ENCODE results near the gene PCDHB1.

Gene PCDHB1

DNA sequence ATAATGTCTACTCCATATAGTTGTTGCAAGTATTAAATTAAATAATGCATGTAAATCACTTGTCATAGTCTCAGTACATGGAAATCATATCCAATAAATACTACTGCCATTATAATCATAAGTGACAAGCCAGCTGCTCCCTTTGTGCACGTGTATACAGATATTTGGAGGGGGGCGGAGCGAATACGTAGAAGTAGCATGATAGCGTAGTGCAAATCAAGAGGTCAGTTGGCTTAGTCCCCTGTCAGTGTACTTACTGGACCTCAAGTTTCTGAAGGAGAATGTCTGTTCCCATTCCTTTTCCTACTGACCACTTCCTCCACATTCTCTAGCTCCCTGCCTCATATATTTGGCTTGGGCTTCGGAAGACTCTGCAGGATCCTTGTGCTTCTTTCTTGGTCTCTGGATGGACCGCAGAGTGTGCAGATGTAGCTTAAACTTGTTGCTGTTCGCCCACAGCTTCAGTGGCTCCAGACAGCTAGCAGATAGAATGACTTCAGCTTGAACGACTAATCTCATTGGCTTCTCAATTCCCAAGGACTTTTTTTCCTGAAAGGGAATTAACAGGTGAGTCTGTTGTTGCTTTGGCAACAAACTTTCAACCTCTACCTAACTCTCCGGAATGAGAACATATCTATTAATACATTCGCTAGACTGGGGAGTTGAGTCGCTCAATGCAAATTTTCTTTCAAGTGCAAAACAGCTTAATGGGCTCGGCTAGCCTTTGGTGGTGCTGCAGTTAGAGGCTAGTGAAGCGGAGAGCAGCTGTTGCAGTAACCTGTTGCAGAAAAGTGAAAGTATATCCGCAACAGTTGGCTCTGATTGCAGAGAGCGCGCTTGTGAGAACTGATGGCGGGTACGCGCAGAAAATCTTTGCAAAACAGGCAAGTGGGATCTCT, at the start of gene PCDHB1:
TSS of gene PCDHB1 (plus strand) at position 753 of the 899 bp plus-strand sequence. CDS start at position 850, 97 bp downstream.
- DNase-seq = no peak

DNA sequence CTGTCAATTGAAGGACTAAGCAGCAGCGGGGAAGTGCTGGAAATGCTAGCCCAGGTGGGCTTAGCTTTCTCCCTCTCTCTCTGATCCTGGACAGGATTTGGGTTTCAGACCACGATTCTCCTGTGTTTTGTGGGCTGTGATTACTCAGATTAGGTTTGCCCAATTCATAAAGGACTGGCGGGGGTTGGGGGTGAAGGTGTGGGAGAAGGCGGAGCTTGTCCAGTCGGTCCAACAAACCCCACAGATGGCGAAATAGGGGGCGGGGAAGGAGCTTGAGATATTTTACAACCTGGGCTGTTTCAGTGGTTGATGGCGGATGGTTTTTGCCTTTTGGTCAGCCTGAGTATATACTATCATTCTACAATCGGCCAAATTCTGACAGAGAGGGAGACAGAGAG, 49.7 kb upstream of the PCDHB1 start:
- DNase-seq = no peak

GRCh38 chr5:141001844-141002604, 49.1 kb upstream of the PCDHB1 start:
- no peak for DNase-seq

DNA sequence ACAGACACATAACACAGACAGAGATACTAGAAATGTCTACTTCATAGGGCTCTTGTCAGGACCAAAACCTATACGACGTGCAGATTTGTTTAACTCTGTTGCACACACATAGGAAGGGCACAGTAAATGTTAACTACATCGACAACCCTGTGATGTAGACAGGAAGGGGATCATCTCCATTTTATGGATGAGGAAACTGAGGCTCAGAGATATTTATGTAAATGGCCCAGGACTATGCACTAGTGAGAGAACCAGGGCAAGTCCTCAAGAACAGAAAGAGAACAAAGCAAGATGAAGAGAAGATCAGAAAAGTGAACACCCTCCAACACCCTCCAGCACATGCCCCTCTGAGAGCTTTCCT, 48.6 kb upstream of the PCDHB1 start:
- DNase-seq = no peak

DNA sequence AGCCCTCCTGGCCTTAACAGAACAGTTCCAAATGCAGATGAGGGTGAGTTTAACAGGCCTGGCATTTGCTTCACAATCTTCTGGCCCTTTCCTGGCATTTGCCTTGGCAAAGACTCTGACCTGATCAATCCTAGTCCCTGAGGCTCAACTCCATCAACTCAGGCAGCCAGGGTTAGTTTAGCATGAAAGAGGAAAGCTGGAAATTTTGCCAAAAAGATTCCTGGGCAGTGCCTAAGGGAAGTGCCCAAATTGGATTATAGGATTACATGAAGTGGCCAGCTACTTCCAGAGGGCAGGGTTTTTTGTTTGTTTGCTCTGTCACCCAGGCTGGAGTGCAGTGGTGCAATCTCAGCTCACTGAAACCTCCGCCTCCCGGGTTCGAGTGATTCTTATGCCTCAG, 48.1 kb upstream of the PCDHB1 start:
- DNase-seq = no peak

DNA sequence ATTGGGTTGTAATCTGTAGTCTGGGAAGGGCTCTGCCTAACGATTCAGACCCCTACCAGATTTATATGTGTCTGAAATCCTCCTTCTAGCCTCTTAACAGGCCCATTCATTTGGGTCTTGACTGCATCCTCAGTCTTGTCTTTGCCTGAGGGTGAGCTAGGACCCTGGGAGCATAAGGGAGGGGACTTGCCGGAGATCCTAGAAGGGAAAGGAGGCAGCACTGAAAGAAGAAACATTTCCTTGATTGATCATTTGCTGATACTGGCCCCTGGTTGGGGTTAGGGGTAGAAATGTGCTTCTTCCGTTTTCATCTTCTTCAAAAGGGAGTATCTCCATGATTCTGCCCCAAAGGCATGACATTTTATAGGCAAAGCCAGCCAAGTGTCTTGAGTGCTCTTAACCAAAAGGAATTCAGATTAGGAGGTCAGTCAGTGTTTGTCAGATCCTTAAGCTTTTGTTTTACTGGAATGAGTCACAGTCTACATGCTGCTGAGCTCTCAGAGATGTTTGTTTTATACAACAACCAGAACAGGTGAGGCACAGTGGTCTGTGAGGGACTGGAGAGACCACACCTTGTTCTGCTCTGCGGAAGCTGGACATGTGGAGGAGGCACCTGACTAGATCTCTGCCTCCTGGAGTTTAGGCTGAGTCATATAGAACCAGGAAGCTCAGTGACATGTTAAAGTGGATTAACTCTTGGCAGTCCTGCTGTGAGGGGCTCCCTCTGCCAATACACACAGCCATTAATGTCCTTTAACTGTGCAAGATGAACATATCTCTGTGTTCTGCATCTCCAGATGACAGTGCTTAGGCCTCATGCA, 47.2 kb upstream of the PCDHB1 start:
- DNase-seq = no peak

GRCh38 chr5:141007791-141008190, 43.4 kb upstream of the PCDHB1 start:
- no peak for DNase-seq

DNA sequence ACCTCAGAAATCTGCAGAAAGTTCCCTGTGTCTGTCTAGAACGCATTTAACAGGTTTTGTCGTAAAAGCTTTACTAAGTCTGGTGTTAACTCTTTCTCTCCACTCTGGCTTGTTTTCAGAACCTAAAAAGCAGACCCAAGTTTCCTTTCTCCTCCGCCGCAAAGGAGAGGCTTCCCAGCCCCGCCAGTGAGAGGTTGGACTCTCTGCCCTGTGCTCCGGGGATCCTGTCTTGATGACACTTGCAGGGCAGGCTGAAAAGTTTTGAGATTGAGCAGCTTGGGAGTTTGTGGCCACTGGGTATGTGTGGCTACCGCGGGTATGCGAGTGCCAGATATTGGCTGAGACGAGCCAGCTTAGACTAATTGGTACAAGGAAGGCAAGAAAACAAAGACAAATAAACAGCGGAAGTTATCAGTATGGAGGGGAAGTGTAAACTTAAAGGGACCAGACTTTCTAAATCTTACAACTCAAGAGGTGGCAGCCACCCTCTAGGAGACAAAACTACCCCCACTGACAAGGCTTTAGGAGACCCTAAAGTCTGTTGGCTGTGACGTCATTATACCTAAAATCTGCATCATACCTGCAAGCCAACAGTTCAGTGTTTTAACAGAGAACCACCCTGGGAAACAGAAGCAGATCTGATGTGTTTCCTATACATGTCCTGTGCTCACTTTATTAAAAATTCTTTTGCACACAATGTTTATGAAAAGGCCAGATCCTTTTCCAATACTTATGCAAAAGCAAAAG, 41.0 kb upstream of the PCDHB1 start:
- DNase-seq = no peak

DNA sequence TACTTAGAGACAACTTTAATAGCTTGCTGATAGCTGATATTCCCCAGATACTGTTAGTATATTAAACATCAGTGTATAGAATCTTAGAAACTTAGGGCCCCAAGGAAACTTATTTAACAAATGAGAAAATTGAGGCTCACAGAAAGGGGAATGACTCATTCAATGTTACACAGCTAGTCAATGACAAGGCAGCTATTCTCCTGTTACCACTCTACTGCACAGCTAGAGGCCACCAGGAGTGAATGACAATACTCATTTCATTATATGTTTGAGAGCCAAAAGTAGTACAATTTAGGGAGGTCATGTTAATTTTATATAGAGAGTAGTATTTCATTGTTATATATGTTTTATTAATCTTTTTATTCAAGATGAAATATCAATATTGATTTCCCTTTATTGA, 33.2 kb upstream of the PCDHB1 start:
- no peak for DNase-seq

DNA sequence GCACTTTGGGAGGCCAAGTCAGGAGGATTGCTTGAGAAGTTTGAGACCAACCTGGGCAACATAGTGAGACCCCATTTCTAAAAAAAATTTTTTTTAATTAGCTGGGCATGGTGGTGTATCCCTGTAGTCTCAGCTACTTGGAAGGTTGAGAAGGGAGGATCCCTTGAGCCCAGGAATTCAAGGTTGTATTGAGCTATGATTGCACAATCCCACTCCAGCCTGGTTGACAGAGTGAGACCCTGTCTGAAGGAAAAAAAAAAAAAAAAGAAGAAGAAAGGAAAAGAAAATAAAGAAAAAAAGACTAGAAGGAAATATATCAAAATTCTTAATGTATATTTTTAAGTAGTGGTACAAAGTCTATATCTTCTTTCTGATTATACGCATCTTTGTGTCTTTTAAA, 28.8 kb upstream of the PCDHB1 start:
- no peak for DNase-seq

DNA sequence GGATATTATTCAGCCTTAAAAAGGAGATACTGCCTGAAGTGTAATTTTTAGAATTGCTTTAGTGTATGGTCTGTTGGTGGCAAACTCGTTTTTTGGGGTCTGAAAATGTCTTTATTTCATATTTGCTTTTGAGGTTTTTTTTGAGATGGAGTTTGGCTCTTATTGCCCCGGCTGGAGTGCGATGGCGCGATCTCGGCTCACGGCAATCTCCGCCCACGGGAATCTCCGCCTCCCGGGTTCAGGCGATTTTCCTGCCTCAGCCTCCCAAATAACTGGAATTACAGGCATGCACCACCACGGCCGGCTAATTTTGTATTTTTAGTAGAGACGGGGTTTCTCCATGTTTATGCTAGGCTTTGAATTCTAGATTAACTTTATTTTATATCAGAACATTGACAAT, 20.2 kb upstream of the PCDHB1 start:
- no peak for DNase-seq

- DNase-seq = no peak
Observed at GRCh38 chr5:141032626-141033025, 18.5 kb upstream of the PCDHB1 start.

DNA sequence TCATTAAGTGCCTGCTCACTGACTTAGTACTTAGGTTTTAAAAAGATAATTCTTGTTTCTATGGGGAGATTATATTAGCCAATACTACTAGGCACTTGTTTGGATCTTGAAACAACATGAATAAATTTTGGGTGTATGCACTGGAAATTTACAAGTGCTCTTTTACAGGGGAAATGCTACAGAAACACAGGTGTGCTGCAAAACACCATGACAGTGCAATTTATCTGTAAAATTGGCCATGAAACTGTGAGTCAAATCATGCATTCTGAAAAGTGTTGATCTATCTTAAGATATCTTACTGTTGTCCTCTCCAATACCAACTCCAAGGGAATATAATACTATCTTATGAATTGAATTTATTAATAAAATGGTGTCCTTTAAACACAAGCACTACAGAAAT, 12.1 kb upstream of the PCDHB1 start:
- no peak for DNase-seq

DNA sequence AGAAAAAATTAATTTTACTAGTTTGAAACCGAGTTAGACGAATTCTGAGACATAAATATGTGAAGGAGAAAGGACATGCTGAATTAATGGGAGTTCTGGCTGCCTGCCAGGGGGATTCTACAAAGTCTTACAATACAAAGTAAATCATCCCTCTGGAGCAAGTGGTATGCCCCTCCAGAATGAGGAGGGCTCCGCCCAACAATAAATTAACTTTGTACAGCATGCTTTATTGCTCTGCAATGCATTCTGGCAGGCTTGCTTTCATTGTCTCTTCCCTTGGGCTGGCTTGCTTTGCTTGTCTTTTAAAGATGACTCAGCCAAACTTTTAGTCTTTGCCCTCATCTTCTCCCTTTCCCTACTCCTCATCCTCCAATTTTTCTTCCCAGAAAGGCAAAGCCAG, 11.7 kb upstream of the PCDHB1 start:
- DNase-seq = no peak

- DNase-seq = peak in 1 of 3 donors; percentile 1
Observed at GRCh38 chr5:141040093-141040770, 10.9 kb upstream of the PCDHB1 start.

DNA sequence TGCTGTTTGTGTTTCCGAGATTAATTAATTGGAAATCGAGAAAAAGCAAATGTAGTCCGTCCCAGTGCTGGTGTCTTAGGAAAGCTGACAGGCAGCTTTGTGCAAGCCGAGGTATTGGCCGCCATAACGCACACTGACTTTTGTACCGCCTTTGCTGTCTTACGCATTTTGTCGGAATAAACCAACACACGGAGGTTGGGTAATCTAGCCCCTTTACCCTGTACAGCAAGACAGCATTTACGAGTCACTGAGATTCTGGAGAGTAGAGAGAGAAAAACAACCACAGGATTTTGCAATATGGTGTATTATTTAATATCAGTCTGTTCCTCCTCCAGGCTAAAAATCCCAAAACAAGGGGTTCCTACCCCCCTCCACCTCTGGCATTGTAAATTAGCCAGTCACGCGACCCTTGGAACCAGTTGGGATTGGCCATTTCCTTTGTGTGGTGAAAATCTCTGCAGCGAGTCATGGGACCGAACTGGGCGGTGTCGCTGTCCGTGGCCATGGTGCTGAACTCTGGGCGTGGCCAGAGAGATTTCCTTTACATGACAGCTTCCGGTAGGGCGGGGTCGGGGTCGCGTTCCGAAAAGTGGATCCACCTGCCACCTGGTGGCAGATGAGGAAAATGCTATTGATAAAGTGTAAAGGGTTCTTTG, 10.3 kb upstream of the PCDHB1 start:
- peak; percentile 58 to 77 (median 69) for DNase-seq

- no peak for DNase-seq
Observed at GRCh38 chr5:141041427-141041785, 9.8 kb upstream of the PCDHB1 start.

- no peak for DNase-seq
Observed at GRCh38 chr5:141042555-141042954, 8.6 kb upstream of the PCDHB1 start.

- DNase-seq = no peak
Observed at GRCh38 chr5:141051521-141051866, 320 bp downstream of the PCDHB1 start.

DNA sequence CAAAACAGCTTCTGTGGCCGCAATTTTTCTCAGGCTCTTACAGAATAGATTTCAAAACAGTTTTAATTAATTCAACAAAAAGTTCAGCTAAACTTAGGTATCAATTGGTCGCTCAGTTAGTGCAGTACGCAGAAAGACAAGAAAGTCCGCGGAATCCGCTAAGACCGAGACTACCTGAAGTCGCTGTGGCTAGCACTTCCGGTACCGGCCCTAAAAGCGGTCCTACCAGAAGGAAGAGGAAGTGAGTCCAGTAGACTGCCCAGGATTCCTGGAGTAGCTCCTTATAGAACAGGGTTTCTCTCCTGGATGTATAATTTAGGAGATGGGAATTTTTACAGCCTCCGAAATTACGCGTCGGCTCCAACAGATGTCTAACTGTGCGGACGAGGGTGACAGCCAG, 26.7 kb downstream of the PCDHB1 start:
- DNase-seq = no peak

GRCh38 chr5:141082228-141082627, 31.1 kb downstream of the PCDHB1 start:
- no peak for DNase-seq

Data from suppressor macrophage treated with lipopolysaccharide for 1 hour (primary cell).